ENCODE results near the gene ASB7. TPM values are rescaled to one million over a fixed set of nuclear protein-coding genes. Genes with fewer than 3 reads are reported as not detected.
A peak's percentile ranks its signal among the peaks of the same experiment; 100 is the strongest.

ASB7 gene
- total and polyA plus RNA-seq, 2 donors (not counting 1 experiment from before 2014, with no cell fraction given), result 12.1 to 19.8 TPM

DNA sequence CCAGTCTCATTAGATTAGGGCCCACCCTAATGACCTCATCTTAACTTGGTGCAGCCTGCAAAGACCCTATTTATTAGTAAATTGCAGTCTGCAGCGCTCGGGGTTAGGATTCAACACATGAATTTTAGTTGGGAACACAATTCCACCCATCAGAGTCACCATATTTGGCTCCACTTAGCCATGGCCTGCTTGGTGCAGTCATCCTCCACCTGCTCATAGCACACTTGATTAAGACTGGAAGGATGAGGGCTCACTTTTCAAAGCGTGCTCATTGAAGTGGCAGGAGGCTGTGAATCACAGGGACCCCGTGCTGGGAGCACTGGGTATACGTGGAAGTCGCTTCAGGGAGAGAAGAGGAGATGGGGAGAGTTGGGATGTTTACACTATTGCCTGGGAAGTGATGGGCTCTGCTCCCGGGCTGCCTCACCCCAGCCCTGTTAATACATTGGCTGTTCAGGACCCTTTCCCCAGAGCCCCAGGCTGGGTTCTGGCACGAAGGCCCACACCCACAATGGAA, 68.2 kb downstream of the ASB7 start:
- Histone ChIP-seq H3K27me3 (ENCODE audit: control insufficient read depth, insufficient read depth, low read length) (no peaks in the 10 kb centered on the region), H3K9me3 (ENCODE audit: control insufficient read depth, insufficient read depth, low read depth, low read length) (no peaks in the 10 kb centered on the region), H3K27ac (ENCODE audit: insufficient read depth, low read length) (no peak overlapping the region), H3K4me3 (replicated peaks in 1 of 4; ENCODE audit: control extremely low read depth in 1 of 4, insufficient read depth in 1 of 4, low read depth in 3 of 4, low read length in 4 of 4) (no peak overlapping the region), H3K36me3 (ENCODE audit: control insufficient read depth, insufficient read depth, low read length) (no peaks in the 10 kb centered on the region), H4K20me1 (ENCODE audit: control insufficient read depth, extremely low read depth, insufficient read depth, low read length) (no peaks in the 10 kb centered on the region), H3K79me2 (ENCODE audit: control insufficient read depth, insufficient read depth, low read length) (no peaks in the 10 kb centered on the region), H3K4me1 (ENCODE audit: control insufficient read depth, extremely low read depth, insufficient read depth, low read length) (peaks cover 2% of the 10 kb centered on the region), H2AFZ (ENCODE audit: low read length) (no peak overlapping the region), H3K9ac (ENCODE audit: insufficient read depth, low read length) (no peak overlapping the region), H3K4me2 (ENCODE audit: extremely low read depth, insufficient read depth, low read length) (no peak overlapping the region)
- DNase-seq (ENCODE audit: low read depth in 2 of 2), result no peak
- TF ChIP-seq, protein P1, sequence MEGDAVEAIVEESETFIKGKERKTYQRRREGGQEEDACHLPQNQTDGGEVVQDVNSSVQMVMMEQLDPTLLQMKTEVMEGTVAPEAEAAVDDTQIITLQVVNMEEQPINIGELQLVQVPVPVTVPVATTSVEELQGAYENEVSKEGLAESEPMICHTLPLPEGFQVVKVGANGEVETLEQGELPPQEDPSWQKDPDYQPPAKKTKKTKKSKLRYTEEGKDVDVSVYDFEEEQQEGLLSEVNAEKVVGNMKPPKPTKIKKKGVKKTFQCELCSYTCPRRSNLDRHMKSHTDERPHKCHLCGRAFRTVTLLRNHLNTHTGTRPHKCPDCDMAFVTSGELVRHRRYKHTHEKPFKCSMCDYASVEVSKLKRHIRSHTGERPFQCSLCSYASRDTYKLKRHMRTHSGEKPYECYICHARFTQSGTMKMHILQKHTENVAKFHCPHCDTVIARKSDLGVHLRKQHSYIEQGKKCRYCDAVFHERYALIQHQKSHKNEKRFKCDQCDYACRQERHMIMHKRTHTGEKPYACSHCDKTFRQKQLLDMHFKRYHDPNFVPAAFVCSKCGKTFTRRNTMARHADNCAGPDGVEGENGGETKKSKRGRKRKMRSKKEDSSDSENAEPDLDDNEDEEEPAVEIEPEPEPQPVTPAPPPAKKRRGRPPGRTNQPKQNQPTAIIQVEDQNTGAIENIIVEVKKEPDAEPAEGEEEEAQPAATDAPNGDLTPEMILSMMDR (conservative IDR thresholded peaks at IDR 0.05 in 1 of 2, IDR thresholded peaks at IDR 0.05 in 1 of 2; ENCODE audit: low read depth in 1 of 2, low read length in 2 of 2), result no peak
- TF ChIP-seq EZH2 (IDR thresholded peaks at IDR 0.05; ENCODE audit: low read length, missing control alignments), result no peak

DNA sequence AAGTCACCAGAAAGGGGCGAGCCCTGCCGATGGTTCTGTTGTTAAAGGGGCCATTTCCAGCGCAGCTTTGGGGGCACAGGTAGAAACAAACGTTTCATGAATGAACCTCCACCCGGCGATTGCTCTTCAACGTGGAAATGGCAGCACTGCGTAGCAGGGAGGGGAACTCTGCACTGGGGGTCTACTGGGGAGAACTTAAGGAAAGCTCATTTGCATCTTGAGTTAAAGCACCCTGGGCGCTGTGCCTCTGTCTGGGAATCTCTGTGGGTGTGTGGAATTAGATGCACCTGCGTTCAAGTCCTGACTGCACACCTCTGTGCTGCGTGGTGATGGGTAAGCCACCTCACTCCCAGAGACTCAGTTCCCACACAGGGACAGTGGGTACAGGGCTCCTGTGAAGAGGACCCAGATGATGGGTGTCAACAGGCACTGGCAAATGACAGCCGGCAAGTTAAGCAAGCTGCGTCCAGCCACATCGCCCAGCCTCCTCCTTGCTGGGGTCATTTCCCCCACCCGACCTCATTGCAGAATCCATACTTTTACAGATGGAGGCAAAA, 68.8 kb downstream of the ASB7 start:
- Histone ChIP-seq H3K36me3 (ENCODE audit: control insufficient read depth, insufficient read depth, low read length) (no peaks in the 10 kb centered on the region), H3K9ac (ENCODE audit: insufficient read depth, low read length) (no peak overlapping the region), H2AFZ (ENCODE audit: low read length) (no peak overlapping the region), H3K79me2 (ENCODE audit: control insufficient read depth, insufficient read depth, low read length) (no peaks in the 10 kb centered on the region), H3K27ac (ENCODE audit: insufficient read depth, low read length) (no peak overlapping the region), H3K9me3 (ENCODE audit: control insufficient read depth, insufficient read depth, low read depth, low read length) (no peaks in the 10 kb centered on the region), H3K27me3 (ENCODE audit: control insufficient read depth, insufficient read depth, low read length) (no peaks in the 10 kb centered on the region), H4K20me1 (ENCODE audit: control insufficient read depth, extremely low read depth, insufficient read depth, low read length) (no peaks in the 10 kb centered on the region), H3K4me1 (ENCODE audit: control insufficient read depth, extremely low read depth, insufficient read depth, low read length) (peaks cover 2% of the 10 kb centered on the region), H3K4me2 (ENCODE audit: extremely low read depth, insufficient read depth, low read length) (no peak overlapping the region), H3K4me3 (replicated peaks in 1 of 4; ENCODE audit: control extremely low read depth in 1 of 4, insufficient read depth in 1 of 4, low read depth in 3 of 4, low read length in 4 of 4) (peak overlapping the region in 1 of 4 experiments; percentile 14)
- TF ChIP-seq, protein P1 (conservative IDR thresholded peaks at IDR 0.05 in 1 of 2, IDR thresholded peaks at IDR 0.05 in 1 of 2; ENCODE audit: low read depth in 1 of 2, low read length in 2 of 2), result no peak
- TF ChIP-seq EZH2 (IDR thresholded peaks at IDR 0.05; ENCODE audit: low read length, missing control alignments), result no peak
- no peak for DNase-seq (ENCODE audit: low read depth in 2 of 2)

GRCh38 chr15:100671858-100672543, 69.6 kb downstream of the ASB7 start:
- H3K4me2 ChIP-seq (ENCODE audit: extremely low read depth, insufficient read depth, low read length), result peak overlapping the region; percentile 60
- no peaks in the 10 kb centered on the region for H3K36me3 ChIP-seq (ENCODE audit: control insufficient read depth, insufficient read depth, low read length)
- H3K27ac ChIP-seq (ENCODE audit: insufficient read depth, low read length), result no peak overlapping the region
- no peak for TF ChIP-seq EZH2 (IDR thresholded peaks at IDR 0.05; ENCODE audit: low read length, missing control alignments)
- TF ChIP-seq, protein P1 (conservative IDR thresholded peaks at IDR 0.05 in 1 of 2, IDR thresholded peaks at IDR 0.05 in 1 of 2; ENCODE audit: low read depth in 1 of 2, low read length in 2 of 2), result peak; percentile 83 to 86
- peaks cover 2% of the 10 kb centered on the region for H3K4me1 ChIP-seq (ENCODE audit: control insufficient read depth, extremely low read depth, insufficient read depth, low read length)
- H2AFZ ChIP-seq (ENCODE audit: low read length), result peak overlapping the region; percentile 73
- no peaks in the 10 kb centered on the region for H3K79me2 ChIP-seq (ENCODE audit: control insufficient read depth, insufficient read depth, low read length)
- no peak overlapping the region for H3K9ac ChIP-seq (ENCODE audit: insufficient read depth, low read length)
- H4K20me1 ChIP-seq (ENCODE audit: control insufficient read depth, extremely low read depth, insufficient read depth, low read length), result no peaks in the 10 kb centered on the region
- peak; percentile 21 to 62 for DNase-seq (ENCODE audit: low read depth in 2 of 2)
- peak overlapping the region in 1 of 4 experiments; percentile 14 for H3K4me3 ChIP-seq (replicated peaks in 1 of 4; ENCODE audit: control extremely low read depth in 1 of 4, insufficient read depth in 1 of 4, low read depth in 3 of 4, low read length in 4 of 4)
- H3K9me3 ChIP-seq (ENCODE audit: control insufficient read depth, insufficient read depth, low read depth, low read length), result no peaks in the 10 kb centered on the region
- H3K27me3 ChIP-seq (ENCODE audit: control insufficient read depth, insufficient read depth, low read length), result no peaks in the 10 kb centered on the region
